SU-DHL-6 (cell line): ENCODE results near the gene NR1H2.
"Not testable (repeated sequence)": the region's sequence is repeated elsewhere in the genome, so short reads cannot be mapped to it uniquely, and the experiment has no call there.

Experiments used
- H2AFZ ChIP-seq: fragments of 200-600 bp; sonication (generic); 2 replicates; pipeline ENCODE4 v1.6.1; 2014; ENCODE audit warnings: low read depth, mild to moderate bottlenecking, moderate library complexity, mixed read lengths, antibody characterized with exemption, low read length; ENCODE audit not compliant: severe bottlenecking
- H3F3A ChIP-seq: fragments of 200-600 bp; shearing (Covaris generic); 2 replicates; pipeline ENCODE4 v1.6.0; 2016; ENCODE audit warnings: antibody characterized with exemption, mild to moderate bottlenecking; ENCODE audit not compliant: insufficient read depth
- H3K27ac ChIP-seq: fragments of 200-600 bp; sonication (generic); 2 replicates; pipeline ENCODE4 v1.5.1; 2016; ENCODE audit warnings: low read depth, mild to moderate bottlenecking, low read length, moderate library complexity, mixed read lengths
- H3K27me3 ChIP-seq: fragments of 200-600 bp; sonication (generic), shearing (Covaris generic); 2 replicates; pipeline ENCODE4 v1.6.0; 2014; ENCODE audit warnings: mild to moderate bottlenecking, low read length
- H3K36me3 ChIP-seq: fragments of 200-600 bp; sonication (generic); 2 replicates; pipeline ENCODE4 v1.6.1; 2014; ENCODE audit warnings: mild to moderate bottlenecking, low read length, mixed read lengths
- H3K4me2 ChIP-seq: fragments of 300-600, 200-600 bp; shearing (Covaris generic), sonication (generic); 2 replicates; pipeline ENCODE4 v1.6.0; 2014; ENCODE audit warnings: low read length, low read depth, mild to moderate bottlenecking; ENCODE audit not compliant: poor library complexity, severe bottlenecking
- H3K4me3 ChIP-seq: fragments of 200-600 bp; sonication (generic); 2 replicates; pipeline ENCODE4 v1.5.1; 2014; ENCODE audit warnings: antibody characterized with exemption, low read length, mild to moderate bottlenecking, mixed read lengths; ENCODE audit not compliant: insufficient read depth, poor library complexity, severe bottlenecking
- H3K79me2 ChIP-seq: fragments of 200-600 bp; sonication (generic); 2 replicates; pipeline ENCODE4 v1.6.1; 2014; ENCODE audit warnings: mild to moderate bottlenecking, low read length, moderate library complexity; ENCODE audit not compliant: insufficient read depth
- H3K9ac ChIP-seq: fragments of 200-600 bp; sonication (generic); 2 replicates; pipeline ENCODE4 v1.7.0; 2014; ENCODE audit warnings: mild to moderate bottlenecking, low read length
- H3K9me2 ChIP-seq: fragments of 200-600 bp; sonication (generic); replicated peaks from 2 replicates; pipeline ENCODE4 v1.6.1; 2014; ENCODE audit warnings: low read length; ENCODE audit not compliant: insufficient read depth
- H3K9me3 ChIP-seq: fragments of 200-600 bp; sonication (generic); 2 replicates; pipeline ENCODE4 v1.6.1; 2014; ENCODE audit warnings: low read length, mixed read lengths; ENCODE audit not compliant: insufficient read depth
- H4K20me1 ChIP-seq: fragments of 200-600 bp; sonication (generic); 2 replicates; pipeline ENCODE4 v1.6.1; 2014; ENCODE audit warnings: low read depth, mild to moderate bottlenecking, antibody characterized with exemption, low read length, moderate library complexity, mixed read lengths
- CTCF ChIP-seq: fragments of 200-600 bp; sonication (generic); IDR thresholded peaks from one replicate; pipeline ENCODE4 v1.5.1; 2017; ENCODE audit warnings: antibody characterized with exemption, mild to moderate bottlenecking, low read length, moderate library complexity; ENCODE audit not compliant: insufficient read depth, poor library complexity, severe bottlenecking
- EZH2phosphoT487 ChIP-seq: fragments of 200-600 bp; sonication (generic), shearing (Covaris generic); conservative IDR thresholded peaks from 2 replicates; pipeline ENCODE4 v1.6.1; 2018; ENCODE audit warnings: mild to moderate bottlenecking, antibody characterized with exemption, low read length, moderate library complexity, mixed read lengths

NR1H2 gene

DNA sequence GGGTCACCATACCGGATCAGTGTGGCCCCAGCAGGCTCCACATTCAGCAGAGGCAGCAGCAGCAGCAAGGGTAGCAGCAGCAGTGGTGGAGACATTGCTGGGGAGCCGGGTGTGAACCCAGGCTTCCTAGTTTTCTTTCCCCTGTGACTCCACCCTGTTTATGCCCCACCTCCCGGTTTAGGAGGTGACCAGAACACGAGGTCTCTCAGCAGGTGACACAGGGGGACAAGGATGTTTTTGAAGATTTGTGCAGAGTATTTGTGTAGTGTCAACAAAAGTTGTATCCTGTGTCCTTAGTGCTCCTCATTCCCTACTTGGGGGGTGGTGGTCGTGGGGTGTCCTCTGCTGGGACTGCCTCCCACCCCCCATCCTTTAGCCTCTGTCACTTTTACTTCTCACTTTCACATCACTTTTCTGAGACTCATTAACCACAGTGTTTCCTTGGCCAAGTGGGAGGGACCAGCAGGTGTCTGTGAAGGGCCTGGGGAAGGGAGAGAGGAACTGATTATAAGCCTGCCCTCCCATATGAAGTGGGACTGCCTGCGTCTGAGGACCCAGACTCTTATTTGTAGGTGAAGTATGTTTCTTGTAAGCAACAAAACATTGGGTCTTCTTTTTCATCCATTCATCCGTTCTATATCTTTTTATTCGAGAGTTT is 31.5 kb upstream of the NR1H2 start:
- no peak overlapping the region for H2AFZ ChIP-seq
- TF ChIP-seq EZH2phosphoT487, result no peak
- TF ChIP-seq CTCF, result no peak
- H3K4me2 ChIP-seq, result peak overlapping the region; percentile 76
- H4K20me1 ChIP-seq, result 0 out of 2 replicates have a peak, but pooled peaks cover 2% of the 10 kb centered on the region
- H3K9ac ChIP-seq, result peak overlapping the region; percentile 92
- peaks cover 41% of the 10 kb centered on the region for H3K79me2 ChIP-seq
- H3F3A ChIP-seq, result peaks cover 80% of the 10 kb centered on the region
- H3K36me3 ChIP-seq, result peaks cover 8% of the 10 kb centered on the region
- no peaks in the 10 kb centered on the region for H3K27me3 ChIP-seq
- H3K27ac ChIP-seq, result peak overlapping the region; percentile 97
- no peaks in the 10 kb centered on the region for H3K9me2 ChIP-seq
- H3K4me3 ChIP-seq, result peak overlapping the region; percentile 89
- H3K9me3 ChIP-seq, result no peaks in the 10 kb centered on the region

GRCh38 chr19:50347089-50347581 is 29.1 kb upstream of the NR1H2 start:
- peak overlapping the region; percentile 9 for H3K4me3 ChIP-seq
- H4K20me1 ChIP-seq, H3K36me3 ChIP-seq, H3K9me3 ChIP-seq, H3K9me2 ChIP-seq, H3K27me3 ChIP-seq: not testable (repeated sequence)
- peak overlapping the region; percentile 76 for H3K4me2 ChIP-seq
- peak overlapping the region; percentile 3 for H2AFZ ChIP-seq
- peaks cover 56% of the 10 kb centered on the region for H3F3A ChIP-seq
- H3K79me2 ChIP-seq, result peaks cover 22% of the 10 kb centered on the region
- peak overlapping the region; percentile 92 for H3K9ac ChIP-seq
- peak overlapping the region; percentile 97 for H3K27ac ChIP-seq

DNA sequence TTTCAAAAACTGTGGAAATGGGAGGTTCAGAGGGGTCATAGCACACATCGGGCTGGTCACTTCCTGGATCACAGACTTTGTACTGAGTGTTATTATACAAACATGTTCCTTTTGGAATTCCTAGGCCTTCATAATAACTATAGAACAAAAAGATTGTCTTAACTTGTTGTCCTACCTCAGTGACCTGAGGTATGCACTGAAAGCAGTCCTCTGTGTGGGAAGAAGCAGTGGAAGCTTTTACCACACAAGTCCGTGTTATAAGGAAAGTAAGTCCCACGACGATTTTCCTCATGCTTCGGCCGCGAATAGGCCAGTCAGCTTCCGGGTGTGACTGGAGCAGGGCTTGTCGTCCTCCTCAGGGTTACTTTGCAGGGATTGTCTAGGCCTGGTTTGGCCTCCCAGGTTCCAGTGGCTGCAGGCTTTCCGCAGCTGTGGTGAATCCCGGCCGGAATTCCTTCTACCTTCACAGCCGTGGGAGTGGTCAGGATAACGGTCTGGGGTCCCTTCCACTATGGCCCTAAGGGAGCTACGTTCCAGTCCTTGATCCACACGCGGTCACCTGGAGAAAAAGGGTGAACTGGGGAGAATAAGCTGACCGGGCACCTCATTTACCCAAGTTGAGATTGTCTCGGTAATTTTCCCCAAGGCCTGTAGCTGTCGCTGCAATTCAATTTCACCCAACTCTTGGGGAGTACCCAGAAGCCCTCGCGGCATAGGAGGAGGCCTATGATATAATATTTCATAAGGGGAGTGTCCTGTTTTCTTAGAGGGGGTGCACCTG is 26.8 kb upstream of the NR1H2 start:
- Histone ChIP-seq H3K27me3 (no peaks in the 10 kb centered on the region), H3K27ac (peak overlapping the region; percentile 97), H3K9me3 (no peaks in the 10 kb centered on the region), H3K9ac (peak overlapping the region; percentile 38), H3K9me2 (no peaks in the 10 kb centered on the region), H3K79me2 (peaks cover 1% of the 10 kb centered on the region), H4K20me1 (no peaks in the 10 kb centered on the region), H3F3A (peaks cover 44% of the 10 kb centered on the region), H2AFZ (peak overlapping the region; percentile 32), H3K36me3 (no peaks in the 10 kb centered on the region), H3K4me2 (peak overlapping the region; percentile 76), H3K4me3 (no peak overlapping the region)
- TF ChIP-seq EZH2phosphoT487, result no peak
- peak; percentile 25 for TF ChIP-seq CTCF

- H2AFZ ChIP-seq, result no peak overlapping the region
- H3K36me3 ChIP-seq, result no peaks in the 10 kb centered on the region
- no peak overlapping the region for H3K4me2 ChIP-seq
- no peaks in the 10 kb centered on the region for H3K27me3 ChIP-seq
- no peaks in the 10 kb centered on the region for H3K9me2 ChIP-seq
- H3K27ac ChIP-seq, result no peak overlapping the region
- H3K9ac ChIP-seq, result no peak overlapping the region
- peaks cover 17% of the 10 kb centered on the region for H3F3A ChIP-seq
- no peak for TF ChIP-seq EZH2phosphoT487
- no peak for TF ChIP-seq CTCF
- no peak overlapping the region for H3K4me3 ChIP-seq
- no peaks in the 10 kb centered on the region for H3K79me2 ChIP-seq
- H4K20me1 ChIP-seq, result no peaks in the 10 kb centered on the region
- no peaks in the 10 kb centered on the region for H3K9me3 ChIP-seq
Measured at GRCh38 chr19:50352242-50352641, 24.0 kb upstream of the NR1H2 start.

- not testable (repeated sequence) for H3K9ac ChIP-seq, H3K27me3 ChIP-seq, H2AFZ ChIP-seq, H3K27ac ChIP-seq, H3K9me3 ChIP-seq, H3K79me2 ChIP-seq, H4K20me1 ChIP-seq, H3F3A ChIP-seq, H3K4me3 ChIP-seq, H3K36me3 ChIP-seq, H3K9me2 ChIP-seq, H3K4me2 ChIP-seq
Measured at GRCh38 chr19:50353487-50353880, 22.8 kb upstream of the NR1H2 start.
